DOHH2 (cell line): ENCODE results near the gene MOXD1.

Experiments
- CTCF ChIP-seq: fragments of 200-600 bp; sonication (generic); IDR thresholded peaks from one replicate; pipeline ENCODE4 v1.5.1; 2014; ENCODE audit warnings: antibody characterized with exemption, mild to moderate bottlenecking, low read depth, low read length; ENCODE audit not compliant: poor library complexity, severe bottlenecking
- EZH2phosphoT487 ChIP-seq: fragments of 200-600 bp; sonication (generic); IDR thresholded peaks from 2 replicates; pipeline ENCODE4 v1.6.1; 2017; ENCODE audit warnings: borderline replicate concordance, mild to moderate bottlenecking, antibody characterized with exemption, low read length, moderate library complexity, mixed read lengths

DNA sequence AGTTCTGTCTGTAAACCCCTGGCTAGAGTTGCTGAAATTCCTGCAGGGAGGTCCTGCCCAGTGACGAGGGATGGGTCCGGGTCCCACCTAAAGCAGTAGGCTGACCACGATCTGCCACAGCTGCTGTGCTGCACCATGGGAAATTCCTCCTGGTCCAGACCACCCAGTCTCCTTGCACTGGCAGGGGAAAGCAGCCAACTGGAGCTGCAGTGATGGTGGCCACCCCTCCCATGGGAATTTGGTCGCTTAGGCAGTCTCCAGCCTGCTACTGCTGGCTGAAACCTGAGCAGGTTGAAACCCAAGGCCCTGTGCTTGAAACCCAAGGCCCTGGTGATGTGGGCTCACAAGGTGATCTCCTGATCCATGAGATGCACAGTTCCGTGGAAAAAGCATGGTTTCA is 23.9 kb upstream of the MOXD1 start:
- no peak for TF ChIP-seq CTCF
- no peak for TF ChIP-seq EZH2phosphoT487
